GM12873 (cell line): ENCODE data around the gene DDX10.

Source experiments
- CTCF ChIP-seq: IDR thresholded peaks from 2 replicates; pipeline ENCODE4 v1.5.1; 2012; ENCODE audit warnings: low read depth, mild to moderate bottlenecking, moderate library complexity, low read length, control low read depth; ENCODE audit not compliant: insufficient read depth; ENCODE audit errors: missing control alignments

The DDX10 gene

GRCh38 chr11:108887436-108888238, 222.8 kb downstream of the DDX10 start:
- no peak for TF ChIP-seq CTCF

- TF ChIP-seq CTCF: no peak
Observed at GRCh38 chr11:108890482-108891105, 225.7 kb downstream of the DDX10 start.

- TF ChIP-seq CTCF: no peak
Observed at GRCh38 chr11:108891143-108891542, 226.3 kb downstream of the DDX10 start.

GRCh38 chr11:108891909-108892511, 227.1 kb downstream of the DDX10 start:
- TF ChIP-seq CTCF: no peak

GRCh38 chr11:108895579-108896480, 231.0 kb downstream of the DDX10 start:
- no peak for TF ChIP-seq CTCF

GRCh38 chr11:108897071-108897481, 232.2 kb downstream of the DDX10 start:
- TF ChIP-seq CTCF: no peak
